Measurements from ENCODE around the gene DBF4B. TPM values are rescaled to one million over a fixed set of nuclear protein-coding genes. Genes with fewer than 3 reads are reported as not detected.
A peak's percentile ranks its signal among the peaks of the same experiment; 100 is the strongest.

DBF4B gene
- total RNA-seq, 2 experiments from 2014 or later = 23.5 to 26.4 TPM

GRCh38 chr17:44793885-44794842 lies 85.7 kb downstream of the DBF4B start:
- no peaks in the 10 kb centered on the region for H3K36me3 Mint-ChIP-seq (ENCODE audit: low read depth)
- peaks cover 7% of the 10 kb centered on the region for H3K4me1 Mint-ChIP-seq
- ChIA-PET CTCF (interaction anchor here (0.6 to 1.5 kb wide), 3 partner anchors 14 to 62 kb away, joined by 3 to 5 read pairs (median 3); no protein-coding TSS in a partner anchor), POLR2A (no interaction called here)
- ATAC-seq (no peak), DNase-seq (no peak)
- intact Hi-C loops (cut with DNase I, micrococcal nuclease) = no loop called here
- no peaks in the 10 kb centered on the region for H3K27me3 Mint-ChIP-seq
- no peaks in the 10 kb centered on the region for H3K9me3 Mint-ChIP-seq (ENCODE audit: low read depth)
- H3K4me3 Mint-ChIP-seq = no peak overlapping the region
- no peak overlapping the region for H3K27ac Mint-ChIP-seq

- Mint-ChIP-seq H3K36me3 (ENCODE audit: low read depth) (no peaks in the 10 kb centered on the region), H3K4me1 (peaks cover 7% of the 10 kb centered on the region), H3K27ac (no peak overlapping the region), H3K4me3 (no peak overlapping the region), H3K27me3 (no peaks in the 10 kb centered on the region), H3K9me3 (ENCODE audit: low read depth) (no peaks in the 10 kb centered on the region)
- ChIA-PET CTCF (interaction anchor here (0.6 to 1.5 kb wide), 3 partner anchors 15 to 61 kb away, joined by 3 to 5 read pairs (median 3); no protein-coding TSS in a partner anchor), POLR2A (no interaction called here)
- no peak for DNase-seq
- intact Hi-C loops (cut with DNase I, micrococcal nuclease) = no loop called here
- peak; percentile 58 for ATAC-seq
These were observed 86.5 kb downstream of the DBF4B start for GRCh38 chr17:44794851-44795413.

- no peak overlapping the region for H3K4me3 Mint-ChIP-seq
- H3K27ac Mint-ChIP-seq = no peak overlapping the region
- no peak for DNase-seq
- H3K27me3 Mint-ChIP-seq = no peaks in the 10 kb centered on the region
- intact Hi-C loops (cut with DNase I, micrococcal nuclease) = no loop called here
- no peaks in the 10 kb centered on the region for H3K36me3 Mint-ChIP-seq (ENCODE audit: low read depth)
- no peak for ATAC-seq
- peaks cover 7% of the 10 kb centered on the region for H3K4me1 Mint-ChIP-seq
- POLR2A ChIA-PET = no interaction called here
- CTCF ChIA-PET = interaction anchor here (1.5 kb wide), 1 partner anchor 16 kb away, joined by 5 read pairs; no protein-coding TSS in a partner anchor
- no peaks in the 10 kb centered on the region for H3K9me3 Mint-ChIP-seq (ENCODE audit: low read depth)
These were observed 87.0 kb downstream of the DBF4B start for GRCh38 chr17:44795421-44795820.

GRCh38 chr17:44795928-44796327 lies 87.5 kb downstream of the DBF4B start:
- ATAC-seq (no peak), DNase-seq (no peak)
- ChIA-PET POLR2A (no interaction called here), CTCF (no interaction called here)
- Mint-ChIP-seq H3K4me1 (peaks cover 7% of the 10 kb centered on the region), H3K4me3 (no peak overlapping the region), H3K36me3 (ENCODE audit: low read depth) (no peaks in the 10 kb centered on the region), H3K27me3 (no peaks in the 10 kb centered on the region), H3K27ac (no peak overlapping the region), H3K9me3 (ENCODE audit: low read depth) (no peaks in the 10 kb centered on the region)
- intact Hi-C loops (cut with DNase I, micrococcal nuclease) = no loop called here

- no peaks in the 10 kb centered on the region for H3K36me3 Mint-ChIP-seq (ENCODE audit: low read depth)
- no peak for ATAC-seq
- H3K4me1 Mint-ChIP-seq = peaks cover 7% of the 10 kb centered on the region
- DNase-seq = no peak
- no peaks in the 10 kb centered on the region for H3K27me3 Mint-ChIP-seq
- ChIA-PET CTCF (interaction anchor here (1.2 kb wide), 1 partner anchor 65 kb away, joined by 3 read pairs; no protein-coding TSS in a partner anchor), POLR2A (interaction anchor here (1.0 kb wide), 1 partner anchor 43 kb away, joined by 5 read pairs; no protein-coding TSS in a partner anchor)
- no peak overlapping the region for H3K27ac Mint-ChIP-seq
- intact Hi-C loops (cut with DNase I, micrococcal nuclease) = no loop called here
- no peak overlapping the region for H3K4me3 Mint-ChIP-seq
- no peaks in the 10 kb centered on the region for H3K9me3 Mint-ChIP-seq (ENCODE audit: low read depth)
These were observed 88.3 kb downstream of the DBF4B start for GRCh38 chr17:44796731-44797130.

- CTCF ChIA-PET = interaction anchor here (0.8 to 1.5 kb wide), 5 partner anchors 9 to 64 kb away, joined by 3 to 13 read pairs (median 3); no protein-coding TSS in a partner anchor
- intact Hi-C loops (cut with DNase I, micrococcal nuclease) = no loop called here
- Mint-ChIP-seq H3K4me1 (peaks cover 7% of the 10 kb centered on the region), H3K27ac (no peak overlapping the region), H3K9me3 (ENCODE audit: low read depth) (no peaks in the 10 kb centered on the region), H3K4me3 (no peak overlapping the region), H3K36me3 (ENCODE audit: low read depth) (no peaks in the 10 kb centered on the region), H3K27me3 (no peaks in the 10 kb centered on the region)
- ATAC-seq = no peak
- POLR2A ChIA-PET = interaction anchor here (1.0 kb wide), 1 partner anchor 42 kb away, joined by 5 read pairs; no protein-coding TSS in a partner anchor
- DNase-seq = no peak
These were observed 89.3 kb downstream of the DBF4B start for GRCh38 chr17:44797802-44798201.

- H3K4me3 Mint-ChIP-seq = no peak overlapping the region
- ATAC-seq (no peak), DNase-seq (no peak)
- H3K27me3 Mint-ChIP-seq = no peaks in the 10 kb centered on the region
- no peak overlapping the region for H3K27ac Mint-ChIP-seq
- intact Hi-C loops (cut with DNase I, micrococcal nuclease) = no loop called here
- H3K9me3 Mint-ChIP-seq (ENCODE audit: low read depth) = no peaks in the 10 kb centered on the region
- ChIA-PET CTCF (interaction anchor here (0.6 to 1.5 kb wide), 4 partner anchors 16 to 1001 kb away, joined by 3 to 13 read pairs (median 6); no protein-coding TSS in a partner anchor), POLR2A (no interaction called here)
- peaks cover 7% of the 10 kb centered on the region for H3K4me1 Mint-ChIP-seq
- H3K36me3 Mint-ChIP-seq (ENCODE audit: low read depth) = no peaks in the 10 kb centered on the region
These were observed 89.9 kb downstream of the DBF4B start for GRCh38 chr17:44798356-44798755.

Other genes with a start within 250 kb of the DBF4B start
- 10 to 100 TPM; 39.6 to 43.2 TPM for gene GPATCH8, start 205.3 kb upstream of the DBF4B start, total RNA-seq
- gene FZD2, start 151.2 kb upstream of the DBF4B start, total RNA-seq = under 1 TPM; 0.07 to 0.09 TPM
- under 1 TPM; 0.18 to 0.53 TPM for gene MEIOC, start 52.2 kb upstream of the DBF4B start, total RNA-seq
- 10 to 100 TPM; 31.8 to 33.7 TPM for gene CCDC43, start 18.9 kb upstream of the DBF4B start, total RNA-seq
- gene ADAM11, start 50.3 kb downstream of the DBF4B start, total RNA-seq = under 1 TPM; 0.19 to 0.55 TPM
- gene GJC1, start 121.6 kb downstream of the DBF4B start, total RNA-seq = 1 to 10 TPM; 3.3 to 3.7 TPM
- gene HIGD1B, start 139.2 kb downstream of the DBF4B start, total RNA-seq = not detected
- 100 to 1,000 TPM; 175 to 203 TPM for gene EFTUD2, start 190.8 kb downstream of the DBF4B start, total RNA-seq
- not detected for gene GFAP, start 206.8 kb downstream of the DBF4B start, total RNA-seq
- gene KIF18B, start 239.1 kb downstream of the DBF4B start, total RNA-seq = 10 to 100 TPM; 38.9 to 48.7 TPM